Measurements from ENCODE around the gene PEX1.
"Not testable (repeated sequence)": the region's sequence is repeated elsewhere in the genome, so short reads cannot be mapped to it uniquely, and the experiment has no call there.

PEX1 gene

DNA sequence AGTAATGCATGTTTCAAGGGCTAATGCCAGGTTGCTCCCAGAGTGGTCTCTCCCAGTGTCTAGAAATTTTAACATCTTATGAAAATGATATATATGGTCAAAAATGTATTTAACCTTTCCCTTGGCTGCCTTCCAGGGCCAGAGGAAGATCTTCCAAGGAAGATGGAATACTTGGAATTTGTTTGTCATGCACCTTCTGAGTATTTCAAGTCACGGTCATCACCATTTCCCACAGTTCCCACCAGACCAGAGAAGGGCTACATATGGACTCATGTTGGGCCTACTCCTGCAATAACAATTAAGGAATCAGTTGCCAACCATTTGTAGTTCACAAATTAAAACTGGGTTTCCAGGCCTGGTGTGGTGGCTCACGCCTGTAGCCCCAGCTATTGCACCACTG, 72.1 kb downstream of the PEX1 start:
- no peak for DNase-seq

DNA sequence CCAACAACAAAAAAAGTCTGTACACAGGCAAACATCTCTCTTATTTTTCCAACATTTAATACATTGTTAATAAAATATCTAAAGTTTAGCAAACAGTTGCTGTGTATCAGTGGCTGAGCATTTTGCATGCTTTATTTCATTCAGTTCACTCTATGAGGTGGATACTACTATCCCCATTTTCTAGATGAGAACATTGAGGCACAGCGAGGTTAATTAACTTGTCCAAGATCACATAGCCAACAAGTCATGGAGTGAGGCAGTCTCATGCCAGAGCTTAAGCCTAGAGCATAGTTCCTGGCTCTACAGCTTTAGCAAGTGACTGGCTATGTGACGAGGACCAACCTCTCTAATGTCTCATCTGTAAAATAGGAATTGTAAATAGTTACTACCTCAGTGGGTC, 76.7 kb downstream of the PEX1 start:
- DNase-seq: no peak

DNA sequence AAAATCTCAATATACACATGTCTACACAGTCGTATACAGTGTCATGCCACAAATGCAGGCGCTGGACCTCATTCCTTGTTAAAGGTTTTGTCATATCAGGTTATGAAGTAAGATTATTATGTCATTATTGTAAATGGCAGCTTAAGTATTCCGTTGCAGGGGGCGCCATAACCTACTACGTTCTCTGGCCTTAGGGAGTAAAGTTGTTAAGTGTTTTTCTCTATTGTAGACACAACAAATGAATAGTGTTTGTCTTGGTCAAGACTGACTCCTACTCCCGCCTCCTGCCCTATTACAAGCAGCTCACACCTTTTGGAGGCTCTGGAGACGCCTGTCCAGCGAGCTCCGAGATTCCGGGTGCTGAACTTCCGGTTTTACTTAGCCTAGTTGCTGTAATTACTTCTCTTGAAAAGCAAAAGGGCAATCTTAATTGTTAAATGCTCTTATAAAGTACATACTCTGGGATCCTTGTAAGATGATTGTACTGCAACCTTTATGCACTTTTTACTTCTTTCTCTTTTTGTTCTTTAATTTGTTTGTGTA, 80.0 kb downstream of the PEX1 start:
- peak; percentile 73 for DNase-seq

DNA sequence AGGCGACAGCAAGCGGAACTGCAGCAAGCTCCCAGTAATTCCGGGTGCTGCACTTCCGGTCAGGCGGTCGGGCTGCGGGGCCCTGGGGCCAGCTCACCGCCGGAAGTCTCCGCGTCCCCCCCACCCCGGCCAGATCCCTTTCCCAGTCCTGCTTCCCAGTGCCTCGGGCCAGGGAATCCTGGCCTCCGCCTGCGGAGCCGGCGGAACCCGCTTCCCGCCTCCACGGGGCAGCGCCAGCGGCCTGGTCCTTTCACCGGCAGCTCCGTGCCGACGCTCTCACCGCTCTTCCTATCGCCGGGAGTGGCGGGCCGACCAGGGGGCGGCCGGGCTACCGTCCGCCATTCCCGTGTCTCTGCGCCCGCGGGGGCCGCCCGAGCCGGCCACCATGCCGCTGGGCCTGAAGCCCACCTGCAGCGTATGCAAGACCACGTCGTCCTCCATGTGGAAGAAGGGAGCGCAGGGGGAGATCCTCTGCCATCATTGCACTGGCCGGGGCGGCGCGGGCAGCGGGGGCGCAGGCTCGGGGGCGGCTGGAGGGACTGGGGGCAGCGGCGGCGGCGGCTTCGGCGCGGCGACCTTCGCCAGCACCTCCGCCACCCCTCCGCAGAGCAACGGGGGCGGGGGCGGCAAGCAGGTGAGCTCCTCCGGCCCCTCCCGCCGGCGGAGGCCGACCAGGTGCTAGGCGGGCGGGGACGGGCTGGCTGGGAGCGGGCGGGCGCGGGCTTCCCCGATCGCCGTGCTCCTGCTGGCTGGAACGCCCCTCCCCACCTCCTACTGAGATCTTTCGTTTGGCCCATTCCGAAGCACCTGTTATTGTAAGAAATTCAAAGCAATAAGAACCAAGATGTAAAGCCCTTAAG, 80.7 kb downstream of the PEX1 start, which contains the start of gene GATAD1:
TSS of gene GATAD1 (plus strand) at position 138 of the 860 bp plus-strand sequence. CDS start at position 386, 248 bp downstream.
- peak; percentile 89 for DNase-seq

DNA sequence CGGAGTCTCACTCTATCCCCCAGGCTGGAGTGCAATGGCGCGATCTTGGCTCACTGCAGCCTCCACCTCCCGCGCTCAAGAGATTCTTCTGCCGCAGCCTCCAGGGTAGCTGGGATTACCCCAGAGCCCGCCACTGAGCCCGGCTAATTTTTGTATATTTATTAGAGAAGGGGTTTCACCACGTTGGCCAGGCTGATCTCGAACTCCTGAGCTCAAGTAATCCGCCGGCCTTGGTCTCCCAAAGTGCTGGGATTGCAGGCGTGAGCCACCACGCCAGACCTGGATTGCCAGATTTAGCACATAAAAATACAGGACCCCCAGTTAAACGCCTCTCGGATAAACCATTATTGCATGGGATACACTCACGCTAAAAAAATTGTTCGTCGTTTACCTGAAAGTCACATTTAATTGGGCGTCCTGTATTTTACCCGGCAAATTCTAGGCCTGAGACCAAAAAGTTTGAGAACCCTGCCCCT, 81.4 kb downstream of the PEX1 start:
- no peak for DNase-seq

DNA sequence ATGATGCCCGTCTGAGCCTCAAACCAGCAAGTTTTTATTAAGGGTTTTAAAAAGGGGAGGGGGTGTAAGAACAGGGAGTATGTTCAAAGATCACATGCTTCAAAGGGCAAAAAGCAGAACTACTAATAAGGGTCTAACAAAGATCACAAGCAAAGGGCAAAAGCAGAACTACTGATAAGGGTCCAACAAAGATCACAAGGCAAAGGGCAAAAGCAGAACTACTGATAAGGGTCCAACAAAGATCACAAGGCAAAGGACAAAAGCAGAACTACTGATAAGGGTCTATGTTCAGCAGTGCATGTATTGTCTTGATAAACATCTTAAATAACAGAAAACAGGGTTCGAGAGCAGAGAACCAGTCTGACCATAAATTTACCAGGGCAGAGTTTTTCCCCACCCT, 85.6 kb downstream of the PEX1 start:
- not testable (repeated sequence) for DNase-seq

DNA sequence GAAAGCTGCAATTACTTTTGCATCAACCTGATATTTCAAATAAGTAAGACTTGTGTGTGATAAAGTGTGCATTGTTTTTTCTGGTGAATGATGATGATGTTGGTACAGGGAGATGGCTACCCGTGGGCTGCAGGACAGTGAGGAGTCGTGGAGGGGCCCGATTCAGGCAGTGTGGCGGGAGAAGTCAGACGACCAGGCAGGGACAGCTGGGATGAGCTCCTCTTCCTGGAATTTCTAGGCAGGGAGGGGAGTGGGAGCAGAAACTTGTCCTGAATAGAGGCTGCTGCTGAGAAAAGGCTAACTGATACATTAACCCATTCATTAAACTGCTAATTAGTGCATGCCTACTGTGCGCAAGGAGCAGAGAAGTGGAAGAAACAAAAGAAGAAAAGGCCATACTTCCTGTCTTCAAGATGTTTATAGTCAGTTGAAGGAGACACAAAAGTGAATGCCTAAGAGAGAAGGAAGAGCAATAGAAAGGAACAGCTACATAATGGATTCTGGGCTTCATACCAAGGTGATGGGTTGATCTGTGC, 90.3 kb downstream of the PEX1 start:
- no peak for DNase-seq
